Esophagus squamous epithelium (tissue), 5 donors: ENCODE measurements around the gene PCDHB16. TPM values are rescaled to one million over a fixed set of nuclear protein-coding genes. Genes with fewer than 3 reads are reported as not detected.
A peak's percentile ranks its signal among the peaks of the same experiment; 100 is the strongest.

ENCODE experiments used
- DNase-seq: peaks from one replicate; lab custom pipeline; 2025; lab: John Stamatoyannopoulos, UW
- H3K27ac ChIP-seq, 4 donors: fragments of 200-600 bp; sonication (generic); one replicate each; pipeline ENCODE4 v1.5.1; 2016 to 2019; ENCODE audit warnings: mild to moderate bottlenecking in 1 of 4
- H3K27me3 ChIP-seq, 4 donors: fragments of 200-600 bp; sonication (generic); 1 replicate in 3 of 4; 2 replicates in 1 of 4; pipeline versions ENCODE4 v1.5.1 to v1.6.0; 2017 to 2021; ENCODE audit warnings: antibody characterized with exemption in 1 of 4
- H3K36me3 ChIP-seq, 3 donors: fragments of 200-600 bp; sonication (generic); one replicate each; pipeline ENCODE4 v1.5.1; 2016 to 2019
- H3K4me1 ChIP-seq, 3 donors: fragments of 200-600 bp; sonication (generic); one replicate each; pipeline ENCODE4 v1.5.1; 2017 to 2019
- H3K4me3 ChIP-seq, 4 donors: fragments of 200-600 bp; sonication (generic); 1 replicate in 3 of 4; 2 replicates in 1 of 4; pipeline ENCODE4 v1.5.1; 2016 to 2019; ENCODE audit warnings: mild to moderate bottlenecking in 2 of 4, moderate library complexity in 1 of 4
- H3K9me3 ChIP-seq, 3 donors: fragments of 200-600 bp; sonication (generic); one replicate each; pipeline ENCODE4 v1.5.1; 2016 to 2019
- CTCF ChIP-seq, 6 experiments: fragments of 450-650 bp in 4 of 6; fragments of 200-600 bp in 2 of 6; sonication (generic) in 2 of 6; IDR thresholded peaks; one replicate each; pipeline ENCODE4 v1.5.1; 2016 to 2019; ENCODE audit warnings: antibody characterized with exemption in 6 of 6, mild to moderate bottlenecking in 4 of 6, moderate library complexity in 4 of 6
- POLR2A ChIP-seq, 4 donors: fragments of 450-650 bp; IDR thresholded peaks; one replicate each; pipeline ENCODE4 v1.6.1; 2017; ENCODE audit warnings: antibody characterized with exemption in 4 of 4, mild to moderate bottlenecking in 4 of 4, moderate library complexity in 3 of 4
- WGBS, 2 donors: methylation state at CpG; one replicate each; pipeline ENCODE4 v1.1.5; 2018; 5-methylcytosine and 5-hydroxymethylcytosine counted together
- intact Hi-C: fragments of 100-400 bp; cut with DNase I; formaldehyde crosslinking; loops from one replicate; pipeline ENCODE4 v1.15.0; 2022
- total RNA-seq, 4 donors: library from RNA; depleted of rRNA; stranded (reverse); fragments of >200 nt; gene quantifications; one replicate each; pipeline ENCODE4 v1.1.0, GENCODE V29; 2016
- donor health status: DM: yes; HTN: yes; CAD: no.

PCDHB16 gene
- total RNA-seq, 4 donors from 2014 or later, result 0.11 to 1.3 (median 0.61) TPM

GRCh38 chr5:141234109-141234667, 52.0 kb downstream of the PCDHB16 start:
- WGBS, 2 donors, result 14 to 16% methylated on average over 15 of the region's 15 CpGs
- DNase-seq, result no peak
- no peak overlapping the region for H3K27ac ChIP-seq
- no peaks in the 10 kb centered on the region for H3K4me1 ChIP-seq
- H3K4me3 ChIP-seq, result peak overlapping the region in 3 of 4 donors; percentile 8 to 49 (median 28)
- TF ChIP-seq CTCF (IDR thresholded peaks at IDR 0.05) (peak in 2 of 6 experiments; percentile 14 to 17), POLR2A (IDR thresholded peaks at IDR 0.05) (no peak)
- H3K27me3 ChIP-seq, result peaks cover 0 to 14% (median 0%) of the 10 kb centered on the region in 4 donors
- no peaks in the 10 kb centered on the region for H3K36me3 ChIP-seq
- intact Hi-C loops, result no loop called here
- peaks cover 6 to 74% (median 49%) of the 10 kb centered on the region in 3 donors for H3K9me3 ChIP-seq

Other genes starting within 250 kb of the PCDHB16 start
- 1 to 10 TPM in 1 of 4 donors, under 1 TPM in 1, not detected in 2; 0.19 to 2.2 TPM for gene PCDHAC2, start 215.9 kb upstream of the PCDHB16 start, total RNA-seq
- not detected for gene PCDHB1, start 131.0 kb upstream of the PCDHB16 start, total RNA-seq
- 1 to 10 TPM in 2 of 4 donors, under 1 TPM in 2; 0.53 to 2.3 (median 0.97) TPM for gene PCDHB2, start 87.8 kb upstream of the PCDHB16 start, total RNA-seq
- under 1 TPM; 0.30 to 0.76 (median 0.71) TPM for gene PCDHB3, start 81.9 kb upstream of the PCDHB16 start, total RNA-seq
- gene PCDHB4, start 60.6 kb upstream of the PCDHB16 start, total RNA-seq, result 1 to 10 TPM in 2 of 4 donors, under 1 TPM in 2; 0.30 to 2.4 (median 1.3) TPM
- gene PCDHB5, start 47.2 kb upstream of the PCDHB16 start, total RNA-seq, result 1 to 10 TPM in 2 of 4 donors, under 1 TPM in 2; 0.11 to 1.3 (median 0.86) TPM
- under 1 TPM in 1 of 4 donors, not detected in 3; 0.19 TPM for gene PCDHB6, start 32.3 kb upstream of the PCDHB16 start, total RNA-seq
- under 1 TPM in 3 of 4 donors, not detected in 1; 0.76 to 0.95 (median 0.87) TPM for gene PCDHB7, start 9.7 kb upstream of the PCDHB16 start, total RNA-seq
- under 1 TPM in 3 of 4 donors, not detected in 1; 0.09 to 0.38 (median 0.32) TPM for gene PCDHB8, start 4.6 kb upstream of the PCDHB16 start, total RNA-seq
- under 1 TPM in 3 of 4 donors, not detected in 1; 0.30 to 0.57 (median 0.44) TPM for gene PCDHB9, start 4.8 kb downstream of the PCDHB16 start, total RNA-seq
- 1 to 10 TPM in 2 of 4 donors, under 1 TPM in 2; 0.26 to 1.3 (median 0.76) TPM for gene PCDHB10, start 10.0 kb downstream of the PCDHB16 start, total RNA-seq
- 1 to 10 TPM in 1 of 4 donors, under 1 TPM in 3; 0.26 to 2.1 (median 0.49) TPM for gene PCDHB11, start 17.2 kb downstream of the PCDHB16 start, total RNA-seq
- 1 to 10 TPM in 3 of 4 donors, under 1 TPM in 1; 0.22 to 2.6 (median 1.6) TPM for gene PCDHB12, start 26.3 kb downstream of the PCDHB16 start, total RNA-seq
- gene PCDHB13, start 31.5 kb downstream of the PCDHB16 start, total RNA-seq, result 1 to 10 TPM; 2.0 to 2.7 (median 2.3) TPM
- gene PCDHB14, start 41.0 kb downstream of the PCDHB16 start, total RNA-seq, result 1 to 10 TPM; 1.5 to 2.9 (median 2.4) TPM
- gene PCDHB15, start 63.0 kb downstream of the PCDHB16 start, total RNA-seq, result 1 to 10 TPM in 2 of 4 donors, under 1 TPM in 2; 0.09 to 1.3 (median 1.0) TPM
- 1 to 10 TPM in 1 of 4 donors, under 1 TPM in 3; 0.29 to 2.2 (median 0.87) TPM for gene SLC25A2, start 121.7 kb downstream of the PCDHB16 start, total RNA-seq
- 10 to 100 TPM; 29.8 to 42.3 (median 35.6) TPM for gene TAF7, start 138.4 kb downstream of the PCDHB16 start, total RNA-seq
- under 1 TPM; 0.19 to 0.66 (median 0.34) TPM for gene PCDHGA1, start 148.1 kb downstream of the PCDHB16 start, total RNA-seq
- gene PCDHGA2, start 156.4 kb downstream of the PCDHB16 start, total RNA-seq, result 1 to 10 TPM in 1 of 4 donors, under 1 TPM in 3; 0.15 to 2.9 (median 0.61) TPM
- gene PCDHGA3, start 161.4 kb downstream of the PCDHB16 start, total RNA-seq, result 1 to 10 TPM in 1 of 4 donors, under 1 TPM in 3; 0.45 to 1.5 (median 0.52) TPM
- gene PCDHGB1, start 167.7 kb downstream of the PCDHB16 start, total RNA-seq, result 1 to 10 TPM in 3 of 4 donors, under 1 TPM in 1; 0.29 to 1.9 (median 1.5) TPM
- 1 to 10 TPM in 2 of 4 donors, under 1 TPM in 2; 0.12 to 2.9 (median 1.1) TPM for gene PCDHGA4, start 172.6 kb downstream of the PCDHB16 start, total RNA-seq
- 1 to 10 TPM in 3 of 4 donors, under 1 TPM in 1; 0.09 to 2.9 (median 1.8) TPM for gene PCDHGB2, start 177.6 kb downstream of the PCDHB16 start, total RNA-seq
- gene PCDHGA5, start 181.8 kb downstream of the PCDHB16 start, total RNA-seq, result 1 to 10 TPM in 3 of 4 donors, under 1 TPM in 1; 0.38 to 2.3 (median 1.8) TPM
- gene PCDHGB3, start 187.9 kb downstream of the PCDHB16 start, total RNA-seq, result 1 to 10 TPM in 3 of 4 donors, under 1 TPM in 1; 0.26 to 2.7 (median 2.2) TPM
- 1 to 10 TPM in 3 of 4 donors, under 1 TPM in 1; 0.76 to 2.9 (median 2.0) TPM for gene PCDHGA6, start 191.5 kb downstream of the PCDHB16 start, total RNA-seq
- 1 to 10 TPM in 3 of 4 donors, under 1 TPM in 1; 0.32 to 3.2 (median 2.5) TPM for gene PCDHGA7, start 200.4 kb downstream of the PCDHB16 start, total RNA-seq
- gene PCDHGB4, start 205.3 kb downstream of the PCDHB16 start, total RNA-seq, result 1 to 10 TPM; 1.2 to 3.8 (median 2.8) TPM
- 1 to 10 TPM in 3 of 4 donors, under 1 TPM in 1; 0.41 to 1.7 (median 1.4) TPM for gene PCDHGA8, start 210.2 kb downstream of the PCDHB16 start, total RNA-seq
- gene PCDHGB5, start 215.6 kb downstream of the PCDHB16 start, total RNA-seq, result 1 to 10 TPM; 5.5 to 7.5 (median 6.7) TPM
- gene PCDHGA9, start 220.4 kb downstream of the PCDHB16 start, total RNA-seq, result 1 to 10 TPM; 3.8 to 5.5 (median 5.1) TPM
- gene PCDHGB6, start 225.6 kb downstream of the PCDHB16 start, total RNA-seq, result 1 to 10 TPM; 1.4 to 5.7 (median 4.2) TPM
- 1 to 10 TPM; 4.1 to 8.0 (median 7.3) TPM for gene PCDHGA10, start 230.6 kb downstream of the PCDHB16 start, total RNA-seq
- 10 to 100 TPM in 1 of 4 donors, 1 to 10 TPM in 3; 4.1 to 10.9 (median 5.8) TPM for gene PCDHGB7, start 235.3 kb downstream of the PCDHB16 start, total RNA-seq
- gene PCDHGA11, start 238.7 kb downstream of the PCDHB16 start, total RNA-seq, result 1 to 10 TPM; 1.1 to 4.2 (median 3.5) TPM
- 1 to 10 TPM; 2.0 to 8.0 (median 2.5) TPM for gene PCDHGA12, start 248.1 kb downstream of the PCDHB16 start, total RNA-seq